ENCODE measurements around the gene CFAP65.

The CFAP65 gene

GRCh38 chr2:218961651-218962570, 79.4 kb downstream of the CFAP65 start:
- no peak for DNase-seq

- DNase-seq = no peak
Observed at GRCh38 chr2:218961229-218961628, 80.1 kb downstream of the CFAP65 start.

GRCh38 chr2:218960309-218961165, 80.8 kb downstream of the CFAP65 start:
- DNase-seq = no peak

- DNase-seq = no peak
Observed at GRCh38 chr2:218959761-218960308, 81.5 kb downstream of the CFAP65 start.

GRCh38 chr2:218959141-218959731, 82.1 kb downstream of the CFAP65 start, which contains the start of gene CDK5R2:
Gene CDK5R2, plus strand, starts transcription at chr2:218959666. Its CDS starts 155 bp downstream, at chr2:218959821.
- DNase-seq = peak; percentile 76

- no peak for DNase-seq
Observed at GRCh38 chr2:218958276-218958675, 83.0 kb downstream of the CFAP65 start.

- DNase-seq = no peak
Observed at GRCh38 chr2:218957671-218958070, 83.6 kb downstream of the CFAP65 start.

GRCh38 chr2:218956039-218956438, 85.3 kb downstream of the CFAP65 start:
- no peak for DNase-seq

- no peak for DNase-seq
Observed at GRCh38 chr2:218954541-218955300, 86.6 kb downstream of the CFAP65 start.

- no peak for DNase-seq
Observed at GRCh38 chr2:218953366-218953954, 87.9 kb downstream of the CFAP65 start.
